Astrocyte of the spinal cord (primary cell): Measurements from ENCODE around the gene FBXW4.

Source experiments
- DNase-seq: peaks from one replicate; pipeline ENCODE4 v3.0.0; 2011; ENCODE audit warnings: low read depth, low spot score
- H3K4me3 ChIP-seq: 2 replicates; pipeline ENCODE4 v1.5.1; 2011; ENCODE audit warnings: low read depth, mild to moderate bottlenecking, low read length, moderate library complexity
- CTCF ChIP-seq: IDR thresholded peaks from 2 replicates; pipeline ENCODE4 v1.5.1; 2012; ENCODE audit warnings: low read depth, mild to moderate bottlenecking, low read length, inconsistent platforms
- in situ Hi-C: cut with HindIII; loops from 2 replicates; pipeline ENCODE4 v1.10.0; 2017; ENCODE audit warnings: low sequenced_read_pairs

The FBXW4 gene

GRCh38 chr10:101563007-101563406, 132.0 kb downstream of the FBXW4 start:
- no peak for TF ChIP-seq CTCF
- H3K4me3 ChIP-seq, result no peak overlapping the region
- DNase-seq, result no peak
- in situ Hi-C loops, result no loop called here

GRCh38 chr10:101562231-101562630, 132.7 kb downstream of the FBXW4 start:
- in situ Hi-C loops, result no loop called here
- H3K4me3 ChIP-seq, result no peak overlapping the region
- no peak for DNase-seq
- no peak for TF ChIP-seq CTCF

GRCh38 chr10:101561068-101561915, 133.7 kb downstream of the FBXW4 start:
- no peak for DNase-seq
- no peak overlapping the region for H3K4me3 ChIP-seq
- no peak for TF ChIP-seq CTCF
- in situ Hi-C loops, result no loop called here
